GM10266 (cell line): ENCODE data around the gene SLC12A4.
"Not testable (repeated sequence)": the region's sequence is repeated elsewhere in the genome, so short reads cannot be mapped to it uniquely, and the experiment has no call there.

Experiments
- DNase-seq: peaks from one replicate; pipeline ENCODE4 v3.0.0; 2012; ENCODE audit errors: extremely low spot score
- CTCF ChIP-seq: IDR thresholded peaks from 2 replicates; pipeline ENCODE4 v1.5.1; 2012; ENCODE audit warnings: mild to moderate bottlenecking, low read depth; ENCODE audit not compliant: control insufficient read depth, insufficient read depth; ENCODE audit errors: missing control alignments

SLC12A4 gene

DNA sequence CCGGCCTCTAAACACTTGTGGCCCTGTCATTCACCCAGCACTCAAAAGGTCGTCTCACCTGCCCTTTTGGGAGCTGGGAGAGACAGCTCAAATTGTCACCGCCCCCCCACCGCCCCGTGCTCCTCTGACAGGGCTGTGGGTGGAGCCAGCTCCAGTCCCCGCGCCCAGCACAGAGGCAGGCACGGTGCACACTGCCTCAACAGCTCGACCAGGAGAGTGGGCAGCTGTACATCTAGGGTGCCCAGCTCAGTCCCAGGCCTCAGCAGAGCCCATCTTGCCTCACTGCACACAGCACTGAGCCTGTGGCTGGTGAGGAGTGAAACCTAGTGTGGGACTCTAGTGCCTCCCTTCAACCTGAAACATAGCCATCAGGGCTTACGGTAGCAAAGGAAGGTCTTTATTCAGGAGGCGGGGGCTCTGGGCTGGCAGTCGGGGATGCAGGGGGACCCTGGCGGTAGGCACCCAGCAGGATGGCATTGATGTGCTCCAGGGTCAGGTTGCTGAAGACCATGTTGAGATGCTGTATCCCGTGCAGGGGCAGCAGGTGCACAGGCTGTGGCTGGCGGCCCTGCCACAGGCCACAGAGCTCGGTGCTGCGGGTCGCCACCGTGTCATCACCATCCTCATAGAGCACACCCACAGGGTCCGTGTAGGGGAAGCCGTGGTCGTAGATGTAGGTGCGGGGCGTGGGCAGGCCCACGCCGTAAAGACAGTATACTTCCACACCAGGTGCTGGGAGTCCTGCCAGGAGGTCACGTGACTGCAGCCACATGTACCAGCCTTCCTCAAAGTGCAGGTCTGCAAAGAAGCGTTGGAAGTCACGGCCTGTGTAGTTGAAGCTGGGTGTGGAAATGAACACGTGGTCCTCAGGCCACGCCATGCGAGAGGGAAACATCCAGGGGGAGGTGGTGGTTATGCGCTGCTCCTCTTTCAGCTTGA lies 28.7 kb downstream of the SLC12A4 start:
- no peak for DNase-seq
- TF ChIP-seq CTCF: no peak

DNA sequence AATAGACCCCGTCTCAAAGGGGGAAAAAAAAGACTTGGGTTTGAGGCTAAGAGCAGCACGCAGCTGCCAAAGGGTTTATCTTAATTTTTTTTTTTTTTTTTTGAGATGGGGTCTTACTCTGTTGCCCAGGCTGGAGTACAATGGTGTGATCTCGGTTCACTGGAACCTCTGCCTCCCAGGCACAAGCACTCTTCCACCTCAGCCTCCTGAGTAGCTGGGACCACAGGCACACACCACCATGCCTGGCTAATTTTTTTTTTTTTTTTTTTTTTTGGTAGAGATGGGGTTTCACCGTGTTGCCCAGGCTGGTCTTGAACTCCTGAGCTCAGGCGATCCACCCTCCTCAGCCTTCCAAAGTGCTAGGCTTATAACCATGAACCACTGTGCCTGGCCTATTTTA lies 30.7 kb downstream of the SLC12A4 start:
- DNase-seq: not testable (repeated sequence)

DNA sequence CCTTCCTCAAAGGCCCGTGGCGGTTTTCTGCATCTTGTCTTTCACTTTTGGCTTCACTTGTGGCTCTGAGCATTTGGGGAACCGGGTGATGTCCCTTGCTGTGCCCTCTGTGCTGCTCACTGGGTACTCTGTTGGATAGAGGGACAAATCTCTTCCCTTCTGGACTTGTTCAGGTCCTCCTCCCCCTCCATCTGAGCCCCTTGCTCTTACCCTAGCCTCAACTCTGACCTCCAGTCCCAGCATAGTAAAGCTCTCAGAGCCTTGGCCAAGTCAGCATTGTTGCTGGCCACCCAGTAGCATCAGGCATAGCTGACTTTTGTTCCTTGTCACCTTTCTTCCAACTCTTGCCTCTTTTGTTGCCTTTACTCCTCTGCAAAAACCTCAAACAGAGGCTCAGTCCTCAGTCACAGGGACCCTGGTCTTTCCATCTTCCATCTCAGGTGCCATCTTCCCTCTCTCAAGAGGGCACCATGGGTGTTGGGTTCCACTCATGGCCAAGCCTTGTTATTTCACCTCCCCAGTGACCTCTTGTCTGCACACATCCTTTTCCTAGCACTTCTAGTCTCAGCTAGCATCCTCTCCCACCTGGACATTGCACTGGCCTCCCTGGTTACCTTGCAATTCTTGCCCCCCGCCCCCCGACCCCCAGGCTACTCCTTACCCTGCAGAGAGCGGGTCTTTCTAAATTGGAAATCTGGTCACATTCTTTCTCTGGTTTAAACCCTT lies 31.4 kb downstream of the SLC12A4 start:
- peak; percentile 91 for DNase-seq
- TF ChIP-seq CTCF: no peak

GRCh38 chr16:67936124-67936879 lies 32.1 kb downstream of the SLC12A4 start, which contains the start of gene PSMB10:
Gene PSMB10 (minus strand): TSS chr16:67936850. CDS start chr16:67936749, 101 bp downstream.
- DNase-seq: peak; percentile 43
- TF ChIP-seq CTCF: peak; percentile 16

GRCh38 chr16:67935402-67936123 lies 32.9 kb downstream of the SLC12A4 start:
- peak; percentile 95 for DNase-seq
- no peak for TF ChIP-seq CTCF

GRCh38 chr16:67935101-67935401 lies 33.4 kb downstream of the SLC12A4 start:
- TF ChIP-seq CTCF: no peak
- no peak for DNase-seq
